ENCODE results near the gene MAP1B.

- no peak for TF ChIP-seq CTCF (conservative IDR thresholded peaks at IDR 0.05)
- TF ChIP-seq EZH2 (IDR thresholded peaks at IDR 0.05; ENCODE audit: low read depth): no peak
Observed at GRCh38 chr5:72187388-72188075, 80.3 kb downstream of the MAP1B start.
